ENCODE data around the gene ABCC3.

Gene ABCC3

GRCh38 chr17:50642071-50642721 lies 7.5 kb downstream of the ABCC3 start:
- ATAC-seq (no peak), DNase-seq (ENCODE audit: low spot score in 2 of 2) (no peak)
- peak overlapping the region; percentile 23 for H3K27ac Mint-ChIP-seq
- H3K9me3 Mint-ChIP-seq, result no peaks in the 10 kb centered on the region
- H3K36me3 Mint-ChIP-seq, result no peaks in the 10 kb centered on the region
- H3K4me3 Mint-ChIP-seq, result no peak overlapping the region
- H3K4me1 Mint-ChIP-seq, result no peaks in the 10 kb centered on the region

DNA sequence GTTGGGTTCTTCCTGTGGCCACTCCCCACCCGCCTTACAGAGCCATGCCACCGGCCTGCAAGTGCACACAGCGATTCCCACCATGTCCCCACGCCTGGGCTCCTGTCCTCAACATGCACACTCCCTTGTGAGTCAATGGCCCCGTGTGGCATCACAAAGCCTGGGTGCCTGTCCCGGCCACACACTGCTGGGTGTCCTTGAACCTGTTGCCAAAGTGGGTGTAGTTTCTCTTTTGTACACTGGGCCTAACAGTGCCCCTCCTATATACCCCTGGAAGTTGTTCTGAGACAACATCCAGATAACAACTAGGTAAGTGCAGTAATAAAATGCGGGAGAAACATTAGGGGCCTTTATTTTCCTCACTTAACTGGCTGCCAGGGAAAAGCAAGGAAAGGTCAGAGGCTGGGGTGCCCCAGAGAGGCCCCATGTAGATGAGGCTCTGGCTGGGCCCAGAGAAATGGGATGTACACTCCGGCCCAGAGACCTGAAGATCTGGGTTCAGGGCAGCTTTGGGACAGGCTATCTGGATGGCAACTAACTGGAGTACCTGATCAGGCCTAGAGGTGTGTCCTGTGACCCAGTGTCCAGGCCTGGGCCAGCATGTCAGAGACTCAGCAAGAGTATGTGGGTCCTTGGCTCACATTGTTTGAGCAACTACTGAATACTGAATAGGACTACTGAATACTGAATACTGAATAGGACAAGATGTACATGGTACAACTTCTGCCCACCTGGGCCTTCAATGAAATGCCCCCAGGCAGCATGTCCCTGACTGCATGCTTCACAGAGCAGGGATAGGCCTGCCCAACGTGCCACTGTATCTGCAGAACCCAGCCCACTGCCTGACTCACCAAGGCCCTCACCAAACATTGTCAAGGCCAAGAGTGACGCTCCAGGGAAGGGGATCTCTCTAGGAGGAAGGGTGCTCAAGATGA lies 8.3 kb downstream of the ABCC3 start:
- Mint-ChIP-seq H3K9me3 (no peaks in the 10 kb centered on the region), H3K27ac (peak overlapping the region; percentile 23), H3K36me3 (no peaks in the 10 kb centered on the region), H3K4me1 (no peaks in the 10 kb centered on the region), H3K4me3 (no peak overlapping the region)
- ATAC-seq (no peak), DNase-seq (ENCODE audit: low spot score in 2 of 2) (no peak)

DNA sequence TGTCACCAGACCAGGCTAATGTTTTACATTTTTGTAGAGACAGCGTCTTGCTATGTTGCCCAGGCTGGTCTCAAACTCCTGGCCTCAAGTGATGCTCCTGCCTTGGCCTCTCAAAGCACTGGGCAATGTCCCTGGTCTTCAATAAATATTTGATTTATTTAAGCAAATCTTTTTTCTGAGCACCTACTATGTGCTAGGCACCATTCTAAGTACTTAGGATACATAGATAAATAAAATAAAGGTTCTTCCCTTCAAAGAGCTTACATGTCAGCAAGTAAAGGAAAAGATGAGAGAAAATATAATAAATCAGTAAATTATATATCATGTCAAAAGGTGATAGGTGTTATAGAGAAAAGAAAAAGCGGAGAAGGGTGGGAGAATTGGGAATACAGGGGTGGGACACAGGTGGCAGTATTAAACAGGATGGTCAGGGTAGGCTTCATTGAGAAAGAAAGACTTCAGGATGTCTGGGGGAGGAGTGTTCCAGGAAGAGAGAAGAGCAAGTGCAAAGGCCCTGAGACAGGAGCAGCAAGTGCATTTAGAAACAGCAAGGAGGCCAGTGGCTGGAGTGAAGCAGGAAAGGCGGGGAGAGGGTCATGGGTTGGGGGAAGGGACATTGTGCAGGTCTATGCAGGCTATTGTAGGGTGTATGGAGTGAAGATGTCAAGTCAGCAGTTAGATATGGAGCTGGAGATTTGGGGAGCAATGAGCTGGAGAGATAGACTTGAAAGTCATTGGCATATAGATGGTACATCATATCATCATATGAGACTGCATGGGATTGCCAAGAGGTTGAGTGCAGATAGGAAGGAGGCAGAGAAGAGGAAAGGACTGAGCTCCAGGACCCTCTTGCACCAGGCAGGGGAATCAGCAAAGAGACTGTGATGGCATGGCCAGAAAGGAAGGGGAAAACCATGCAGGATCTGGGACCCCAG lies 11.3 kb downstream of the ABCC3 start:
- Mint-ChIP-seq H3K4me1 (no peaks in the 10 kb centered on the region), H3K4me3 (no peak overlapping the region), H3K36me3 (no peaks in the 10 kb centered on the region), H3K27ac (no peak overlapping the region), H3K9me3 (no peaks in the 10 kb centered on the region)
- no peak for DNase-seq (ENCODE audit: low spot score in 2 of 2)
- no peak for ATAC-seq

- no peak overlapping the region for H3K27ac Mint-ChIP-seq
- ATAC-seq, result no peak
- no peaks in the 10 kb centered on the region for H3K36me3 Mint-ChIP-seq
- no peak for DNase-seq (ENCODE audit: low spot score in 2 of 2)
- H3K4me1 Mint-ChIP-seq, result no peaks in the 10 kb centered on the region
- H3K4me3 Mint-ChIP-seq, result no peak overlapping the region
- H3K9me3 Mint-ChIP-seq, result no peaks in the 10 kb centered on the region
These were observed 12.5 kb downstream of the ABCC3 start for GRCh38 chr17:50647187-50647586.

DNA sequence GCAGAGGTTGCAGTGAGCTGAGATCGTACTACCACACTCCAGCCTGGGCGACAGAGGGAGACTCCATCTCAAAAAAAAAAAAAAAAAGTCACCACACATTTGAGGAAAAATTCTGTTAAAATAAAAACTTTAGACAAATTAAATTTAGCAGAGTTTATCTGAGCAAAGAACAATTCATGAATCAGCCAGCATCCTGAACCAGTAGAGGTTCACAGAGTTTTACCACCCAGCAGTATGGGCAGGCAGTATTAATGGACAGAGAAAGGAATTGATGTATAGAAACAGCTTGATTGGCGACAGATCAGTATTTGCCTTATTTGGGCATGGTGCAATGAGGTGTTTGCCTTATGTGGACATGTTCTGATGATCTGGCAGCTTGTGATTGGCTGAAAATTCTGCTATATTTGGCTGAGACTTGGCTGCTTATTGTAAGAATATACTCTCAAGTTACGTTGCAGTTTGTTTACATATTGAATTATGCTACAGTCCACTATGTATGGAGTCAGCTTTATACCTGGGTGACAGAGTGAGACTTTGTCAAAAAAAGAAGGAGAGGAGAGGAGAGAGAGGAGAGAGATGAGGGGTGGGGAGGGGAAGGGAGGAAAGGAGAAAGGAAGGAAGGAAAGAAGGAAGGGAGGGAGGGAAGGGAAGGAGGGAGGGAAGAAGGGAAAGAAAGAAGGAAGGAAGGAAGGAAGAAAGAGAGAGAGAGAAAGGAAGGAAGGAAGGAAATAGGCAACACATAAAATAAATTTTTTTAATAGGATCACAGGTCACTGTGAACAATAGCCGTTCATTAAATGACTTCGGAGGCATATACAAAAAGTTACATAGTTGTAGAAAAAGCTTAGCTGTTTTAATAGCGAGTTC lies 14.6 kb downstream of the ABCC3 start:
- Mint-ChIP-seq H3K4me3 (no peak overlapping the region), H3K36me3 (no peaks in the 10 kb centered on the region), H3K9me3 (no peaks in the 10 kb centered on the region), H3K27ac (no peak overlapping the region), H3K4me1 (no peaks in the 10 kb centered on the region)
- DNase-seq (ENCODE audit: low spot score in 2 of 2) (no peak), ATAC-seq (no peak)

- no peaks in the 10 kb centered on the region for H3K9me3 Mint-ChIP-seq
- no peaks in the 10 kb centered on the region for H3K36me3 Mint-ChIP-seq
- ATAC-seq, result no peak
- no peak overlapping the region for H3K27ac Mint-ChIP-seq
- no peak for DNase-seq (ENCODE audit: low spot score in 2 of 2)
- no peak overlapping the region for H3K4me3 Mint-ChIP-seq
- H3K4me1 Mint-ChIP-seq, result no peaks in the 10 kb centered on the region
These were observed 17.0 kb downstream of the ABCC3 start for GRCh38 chr17:50651661-50652060.

- DNase-seq (ENCODE audit: low spot score in 2 of 2), result no peak
- Mint-ChIP-seq H3K4me3 (no peak overlapping the region), H3K9me3 (no peaks in the 10 kb centered on the region), H3K4me1 (no peaks in the 10 kb centered on the region), H3K36me3 (no peaks in the 10 kb centered on the region), H3K27ac (no peak overlapping the region)
- ATAC-seq, result no peak
These were observed 19.1 kb downstream of the ABCC3 start for GRCh38 chr17:50653738-50654137.

- no peaks in the 10 kb centered on the region for H3K9me3 Mint-ChIP-seq
- no peak for DNase-seq (ENCODE audit: low spot score in 2 of 2)
- peaks cover 12% of the 10 kb centered on the region for H3K4me1 Mint-ChIP-seq
- H3K36me3 Mint-ChIP-seq, result no peaks in the 10 kb centered on the region
- no peak overlapping the region for H3K27ac Mint-ChIP-seq
- ATAC-seq, result no peak
- no peak overlapping the region for H3K4me3 Mint-ChIP-seq
These were observed 21.8 kb downstream of the ABCC3 start for GRCh38 chr17:50656509-50656908.

- ATAC-seq, result no peak
- Mint-ChIP-seq H3K4me3 (no peak overlapping the region), H3K9me3 (no peaks in the 10 kb centered on the region), H3K27ac (no peak overlapping the region), H3K36me3 (no peaks in the 10 kb centered on the region), H3K4me1 (peaks cover 17% of the 10 kb centered on the region)
- DNase-seq (ENCODE audit: low spot score in 2 of 2), result no peak
These were observed 22.4 kb downstream of the ABCC3 start for GRCh38 chr17:50657054-50657453.

GRCh38 chr17:50657627-50658026 lies 22.9 kb downstream of the ABCC3 start:
- H3K27ac Mint-ChIP-seq, result no peak overlapping the region
- H3K4me3 Mint-ChIP-seq, result no peak overlapping the region
- H3K4me1 Mint-ChIP-seq, result peaks cover 23% of the 10 kb centered on the region
- ATAC-seq (no peak), DNase-seq (ENCODE audit: low spot score in 2 of 2) (no peak)
- H3K36me3 Mint-ChIP-seq, result no peaks in the 10 kb centered on the region
- H3K9me3 Mint-ChIP-seq, result no peaks in the 10 kb centered on the region

DNA sequence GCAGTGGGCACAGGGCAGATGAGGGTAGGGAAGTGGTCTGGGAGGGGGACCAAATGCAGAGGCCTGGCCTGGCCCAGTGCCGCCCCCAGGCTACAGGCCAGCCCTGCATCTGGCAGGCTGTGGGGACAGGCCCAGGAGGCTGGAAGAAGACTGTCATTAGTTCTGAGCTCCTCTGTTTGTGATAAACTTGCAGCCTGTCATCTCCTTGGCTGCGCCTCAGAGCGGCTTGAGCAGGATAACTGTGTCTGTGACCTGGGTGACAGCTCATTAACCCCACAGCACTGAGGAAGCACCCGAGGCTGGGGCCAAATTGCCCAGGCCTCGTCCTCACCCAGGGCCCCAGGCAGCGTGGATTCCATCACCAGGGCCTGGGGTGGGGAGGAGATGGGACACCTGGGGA lies 23.9 kb downstream of the ABCC3 start:
- H3K27ac Mint-ChIP-seq, result peak overlapping the region; percentile 48
- H3K4me3 Mint-ChIP-seq, result no peak overlapping the region
- no peak for DNase-seq (ENCODE audit: low spot score in 2 of 2)
- H3K36me3 Mint-ChIP-seq, result no peaks in the 10 kb centered on the region
- no peaks in the 10 kb centered on the region for H3K9me3 Mint-ChIP-seq
- no peak for ATAC-seq
- H3K4me1 Mint-ChIP-seq, result peaks cover 31% of the 10 kb centered on the region

DNA sequence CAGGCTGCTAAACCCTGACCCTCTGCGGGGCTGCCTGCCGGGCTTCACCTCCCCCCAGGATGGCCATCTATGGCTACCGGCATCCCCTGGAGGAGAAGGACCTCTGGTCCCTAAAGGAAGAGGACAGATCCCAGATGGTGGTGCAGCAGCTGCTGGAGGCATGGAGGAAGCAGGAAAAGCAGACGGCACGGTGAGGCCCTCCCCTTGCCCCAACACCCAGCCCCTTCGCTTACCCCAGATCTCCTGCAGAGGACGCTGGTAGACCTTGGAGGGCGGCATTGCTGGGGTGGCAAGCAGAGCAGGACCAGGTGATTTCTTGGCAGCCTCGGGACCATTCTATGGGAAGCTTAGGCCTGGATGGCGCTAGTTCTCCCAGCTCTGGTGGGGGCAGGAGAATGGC lies 24.5 kb downstream of the ABCC3 start:
- ATAC-seq (no peak), DNase-seq (ENCODE audit: low spot score in 2 of 2) (no peak)
- Mint-ChIP-seq H3K4me3 (no peak overlapping the region), H3K9me3 (no peaks in the 10 kb centered on the region), H3K27ac (no peak overlapping the region), H3K4me1 (peaks cover 31% of the 10 kb centered on the region), H3K36me3 (no peaks in the 10 kb centered on the region)

DNA sequence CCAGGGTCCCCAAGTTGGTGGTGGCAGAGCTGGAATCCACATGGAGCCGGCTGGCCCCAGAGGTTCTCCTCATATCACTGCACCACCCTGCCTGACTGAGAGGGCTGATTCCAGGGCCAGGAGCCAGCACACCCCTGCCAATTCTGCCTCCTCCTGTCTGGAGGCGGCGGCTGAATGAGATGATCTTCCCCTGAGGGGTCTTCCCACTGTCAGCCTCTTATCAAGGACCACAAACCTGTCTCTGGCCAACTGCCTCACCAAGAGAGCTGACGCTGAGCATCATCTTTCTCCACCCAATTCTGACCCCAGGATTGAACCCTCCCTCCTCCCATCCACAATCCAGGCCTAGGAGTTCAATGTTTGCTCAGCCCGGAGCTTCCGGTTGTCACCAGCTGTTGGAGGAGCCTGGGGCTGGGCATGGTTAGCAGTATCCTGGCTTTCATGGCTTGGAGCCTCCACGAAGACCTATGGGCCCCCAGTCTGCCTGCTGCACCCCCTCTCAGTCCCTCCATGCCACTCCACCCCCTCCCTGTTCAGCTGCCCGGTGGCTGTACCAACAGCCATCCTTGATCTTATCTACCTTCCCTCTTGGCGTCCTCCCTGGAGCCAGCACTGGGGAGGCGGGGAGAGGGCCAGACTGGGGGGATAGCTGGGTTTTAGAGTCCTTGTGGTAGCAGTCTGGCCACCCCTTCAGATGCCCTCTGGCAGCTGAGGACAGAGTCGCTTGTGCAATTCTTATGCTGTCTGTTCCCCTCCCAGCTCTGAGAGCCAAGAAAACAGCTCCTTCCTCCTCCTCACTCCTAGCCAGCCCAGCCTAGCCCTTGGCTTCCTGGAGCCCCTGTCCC lies 25.6 kb downstream of the ABCC3 start:
- peaks cover 31% of the 10 kb centered on the region for H3K4me1 Mint-ChIP-seq
- H3K4me3 Mint-ChIP-seq, result no peak overlapping the region
- DNase-seq (ENCODE audit: low spot score in 2 of 2) (no peak), ATAC-seq (no peak)
- H3K9me3 Mint-ChIP-seq, result no peaks in the 10 kb centered on the region
- H3K36me3 Mint-ChIP-seq, result no peaks in the 10 kb centered on the region
- H3K27ac Mint-ChIP-seq, result peak overlapping the region; percentile 93

- Mint-ChIP-seq H3K4me1 (peaks cover 31% of the 10 kb centered on the region), H3K9me3 (no peaks in the 10 kb centered on the region), H3K4me3 (no peak overlapping the region), H3K27ac (peak overlapping the region; percentile 93), H3K36me3 (no peaks in the 10 kb centered on the region)
- ATAC-seq (no peak), DNase-seq (ENCODE audit: low spot score in 2 of 2) (no peak)
These were observed 26.2 kb downstream of the ABCC3 start for GRCh38 chr17:50660887-50661345.

Measured in stimulated activated effector memory CD8-positive, alpha-beta T cell treated with anti-CD3 and anti-CD28 coated beads, Interleukin-12 subunit alpha, Interleukin-12 subunit beta, amount 100 ng/mL, for 72 hours (primary cell).